GM15510 (cell line): ENCODE results near the gene HEPACAM2.

Source experiments
- POLR2A ChIP-seq: IDR thresholded peaks from 3 replicates; pipeline ENCODE4 v1.6.1; 2011; ENCODE audit warnings: borderline replicate concordance; ENCODE audit not compliant: insufficient read length; ENCODE audit errors: extremely low read depth

The HEPACAM2 gene

DNA sequence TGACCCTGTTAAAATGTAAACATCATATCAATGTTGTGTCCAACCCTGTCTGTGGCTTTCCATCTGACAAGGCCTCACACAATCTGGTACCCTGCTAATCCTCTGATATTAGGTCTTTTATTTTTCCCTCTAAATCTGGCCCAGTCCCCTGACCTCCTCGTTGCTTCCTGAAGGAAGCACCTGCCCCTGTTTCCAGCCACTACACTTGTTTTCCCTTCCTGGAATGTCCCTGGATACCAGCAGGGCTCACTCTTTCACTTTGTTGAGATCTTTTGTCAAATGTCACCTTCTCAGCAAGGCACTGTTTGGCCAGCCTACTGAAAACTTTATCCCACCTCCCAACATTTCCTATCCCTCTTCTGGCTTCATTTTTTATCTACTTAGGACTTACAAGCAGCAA, 80.2 kb downstream of the HEPACAM2 start:
- no peak for TF ChIP-seq POLR2A

- no peak for TF ChIP-seq POLR2A
Observed at GRCh38 chr7:93145354-93145753, 80.9 kb downstream of the HEPACAM2 start.

- no peak for TF ChIP-seq POLR2A
Observed at GRCh38 chr7:93142127-93142526, 84.1 kb downstream of the HEPACAM2 start.

DNA sequence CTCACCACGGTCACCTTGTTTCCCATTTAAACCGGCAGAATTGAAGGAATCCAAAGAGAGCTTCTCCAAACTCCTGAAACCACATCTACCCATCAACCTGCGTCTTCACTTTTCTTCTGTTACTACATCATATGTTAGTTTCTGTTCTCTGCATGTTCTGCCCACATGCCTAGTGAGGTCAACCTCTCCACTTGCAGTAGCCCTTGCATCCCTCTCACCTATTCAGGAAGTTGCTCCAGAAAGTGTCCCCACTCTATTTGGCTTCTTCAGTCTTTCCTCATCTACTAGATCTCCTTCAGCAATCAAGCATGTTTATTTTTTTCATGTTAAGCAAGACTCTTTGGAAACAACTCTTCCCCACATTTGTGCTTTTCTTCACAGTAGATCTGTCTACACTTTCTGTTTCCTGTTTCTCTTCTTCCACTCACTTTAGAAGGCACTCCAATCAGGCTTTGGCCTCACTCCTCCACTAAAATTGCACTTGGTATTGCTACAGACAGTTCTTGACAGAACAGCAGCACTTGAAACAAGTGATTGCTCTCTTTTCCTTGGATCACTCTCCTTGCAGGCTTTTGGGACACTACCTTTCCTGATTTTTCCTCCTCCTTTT, 85.6 kb downstream of the HEPACAM2 start:
- TF ChIP-seq POLR2A = no peak

- TF ChIP-seq POLR2A = no peak
Observed at GRCh38 chr7:93138576-93138975, 87.7 kb downstream of the HEPACAM2 start.
